ENCODE data around the gene EIF4H.

GRCh38 chr7:74199551-74200355 is 25.6 kb downstream of the EIF4H start:
- TF ChIP-seq CTCF (conservative IDR thresholded peaks at IDR 0.05; ENCODE audit: low read depth, low read length) (no peak), EZH2 (IDR thresholded peaks at IDR 0.05; ENCODE audit: borderline replicate concordance, low read depth, low read length, poor library complexity, severe bottlenecking) (no peak)

Measured in A673 (cell line).